Upper lobe of left lung (tissue), 6 donors: ENCODE data around the gene TWF1. TPM values are rescaled to one million over a fixed set of nuclear protein-coding genes. Genes with fewer than 3 reads are reported as not detected.

Experiments
- ATAC-seq, 2 donors: fragments of 200-7000 bp; cut with Tn5 transposase; one replicate each; pipeline ENCODE4 v1.9.1; 2022; ENCODE audit warnings: mild to moderate bottlenecking in 2 of 2, moderate library complexity in 2 of 2; ENCODE audit not compliant: low FRiP score in 2 of 2
- DNase-seq, 2 donors: peaks; one replicate each; pipeline ENCODE4 v3.0.0-alpha.2; 2019 to 2020
- H3K27ac ChIP-seq, 4 donors: fragments of 200-600 bp; sonication (generic); one replicate each; pipeline ENCODE4 v1.5.1; 2016 to 2019
- H3K27me3 ChIP-seq, 4 donors: fragments of 200-600 bp; sonication (generic); one replicate each; pipeline ENCODE4 v1.5.1; 2017 to 2019
- H3K36me3 ChIP-seq, 4 donors: fragments of 200-600 bp; sonication (generic); one replicate each; pipeline ENCODE4 v1.5.1; 2016 to 2019
- H3K4me1 ChIP-seq, 4 donors: fragments of 200-600 bp; sonication (generic); one replicate each; pipeline ENCODE4 v1.5.1; 2018 to 2019
- H3K4me3 ChIP-seq, 4 donors: fragments of 200-600 bp; sonication (generic); one replicate each; pipeline ENCODE4 v1.5.1; 2017 to 2019; ENCODE audit warnings: mild to moderate bottlenecking in 2 of 4, moderate library complexity in 1 of 4
- H3K9me3 ChIP-seq, 4 donors: fragments of 200-600 bp; sonication (generic); one replicate each; pipeline ENCODE4 v1.5.1; 2018 to 2019
- CTCF ChIP-seq, 6 experiments: fragments of 450-650 bp in 4 of 6; fragments of 200-600 bp in 2 of 6; sonication (generic) in 2 of 6; IDR thresholded peaks; one replicate each; pipeline ENCODE4 v1.5.1; 2016 to 2019; ENCODE audit warnings: antibody characterized with exemption in 6 of 6
- EP300 ChIP-seq, 4 donors: sonication (generic); formaldehyde crosslinking; IDR thresholded peaks; one replicate each; pipeline ENCODE4 v1.5.1; 2017; ENCODE audit warnings: antibody characterized with exemption in 4 of 4, control low read depth in 2 of 4
- POLR2A ChIP-seq, 4 donors: fragments of 450-650 bp; IDR thresholded peaks; one replicate each; pipeline ENCODE4 v1.5.1; 2016 to 2017; ENCODE audit warnings: antibody characterized with exemption in 4 of 4, mild to moderate bottlenecking in 2 of 4
- POLR2AphosphoS5 ChIP-seq, 2 donors: sonication (generic); formaldehyde crosslinking; IDR thresholded peaks; one replicate each; pipeline ENCODE4 v1.5.1; 2017; ENCODE audit warnings: antibody characterized with exemption in 2 of 2
- WGBS, 2 donors: methylation state at CpG; one replicate each; pipeline ENCODE4 v1.1.5; 2017 to 2018; 5-methylcytosine and 5-hydroxymethylcytosine counted together
- total RNA-seq, 6 donors: library from RNA; depleted of rRNA in 4 of 6; stranded (reverse); fragments of >200 nt in 4 of 6; gene quantifications; one replicate each; pipeline versions ENCODE4 v1.1.0 to v1.2.1, GENCODE V29; 2016 to 2021
- donor health status: DM: no; HTN: no; CAD: no; lungs with moderate emphysema.
- donor health status: DM: no; HTN: yes; CAD: no; lungs with severe emphysema.

Gene TWF1
- total RNA-seq, 6 donors from 2014 or later: 15.5 to 67.9 (median 43.1) TPM

GRCh38 chr12:43842259-43842658 lies 36.1 kb upstream of the TWF1 start:
- Histone ChIP-seq H3K27ac (no peak overlapping the region), H3K4me1 (peaks cover 0 to 1% (median 0%) of the 10 kb centered on the region in 4 donors), H3K36me3 (no peaks in the 10 kb centered on the region), H3K27me3 (no peaks in the 10 kb centered on the region), H3K4me3 (no peak overlapping the region), H3K9me3 (no peaks in the 10 kb centered on the region)
- TF ChIP-seq POLR2A (IDR thresholded peaks at IDR 0.05): no peak
- no peak for TF ChIP-seq POLR2AphosphoS5 (IDR thresholded peaks at IDR 0.05)
- TF ChIP-seq EP300 (IDR thresholded peaks at IDR 0.05): no peak
- TF ChIP-seq CTCF (IDR thresholded peaks at IDR 0.05): no peak
- WGBS, 2 donors: 94 to 96% methylated on average over 1 of the region's 1 CpG
- DNase-seq: no peak
- no peak for ATAC-seq

GRCh38 chr12:43841253-43841652 lies 35.1 kb upstream of the TWF1 start:
- H3K4me1 ChIP-seq: peaks cover 0 to 10% (median 0%) of the 10 kb centered on the region in 4 donors
- WGBS, 2 donors: 83 to 94% methylated on average over 3 of the region's 3 CpGs
- no peaks in the 10 kb centered on the region for H3K27me3 ChIP-seq
- ATAC-seq: no peak
- TF ChIP-seq POLR2AphosphoS5 (IDR thresholded peaks at IDR 0.05): no peak
- no peak for TF ChIP-seq EP300 (IDR thresholded peaks at IDR 0.05)
- TF ChIP-seq CTCF (IDR thresholded peaks at IDR 0.05): no peak
- TF ChIP-seq POLR2A (IDR thresholded peaks at IDR 0.05): no peak
- no peaks in the 10 kb centered on the region for H3K9me3 ChIP-seq
- DNase-seq: no peak
- no peak overlapping the region for H3K27ac ChIP-seq
- H3K36me3 ChIP-seq: no peaks in the 10 kb centered on the region
- no peak overlapping the region for H3K4me3 ChIP-seq

- no peaks in the 10 kb centered on the region for H3K27me3 ChIP-seq
- peaks cover 0 to 14% (median under 1%) of the 10 kb centered on the region in 4 donors for H3K4me1 ChIP-seq
- ATAC-seq (no peak), DNase-seq (no peak)
- 86 to 92% methylated on average over 4 of the region's 4 CpGs for WGBS, 2 donors
- no peaks in the 10 kb centered on the region for H3K36me3 ChIP-seq
- H3K4me3 ChIP-seq: no peak overlapping the region
- H3K9me3 ChIP-seq: no peaks in the 10 kb centered on the region
- no peak overlapping the region for H3K27ac ChIP-seq
- TF ChIP-seq POLR2AphosphoS5 (IDR thresholded peaks at IDR 0.05) (no peak), CTCF (IDR thresholded peaks at IDR 0.05) (no peak), POLR2A (IDR thresholded peaks at IDR 0.05) (no peak), EP300 (IDR thresholded peaks at IDR 0.05) (no peak)
These were observed 34.2 kb upstream of the TWF1 start for GRCh38 chr12:43840338-43840737.

- Histone ChIP-seq H3K36me3 (no peaks in the 10 kb centered on the region), H3K9me3 (no peaks in the 10 kb centered on the region), H3K27me3 (no peaks in the 10 kb centered on the region), H3K4me3 (peak overlapping the region; percentile 41 to 79 (median 64)), H3K4me1 (peaks cover 0 to 16% (median 3%) of the 10 kb centered on the region in 4 donors), H3K27ac (peak overlapping the region; percentile 79 to 93 (median 92))
- WGBS, 2 donors: 1 to 2% methylated on average over 8 of the region's 8 CpGs
- DNase-seq (no peak), ATAC-seq (peak in 1 of 2 donors; percentile 53)
- TF ChIP-seq POLR2AphosphoS5 (IDR thresholded peaks at IDR 0.05) (no peak), CTCF (IDR thresholded peaks at IDR 0.05) (no peak), EP300 (IDR thresholded peaks at IDR 0.05) (no peak), POLR2A (IDR thresholded peaks at IDR 0.05) (no peak)
These were observed 30.4 kb upstream of the TWF1 start for GRCh38 chr12:43836475-43836989.
